Measurements from ENCODE around the gene INSIG1.

Gene INSIG1

DNA sequence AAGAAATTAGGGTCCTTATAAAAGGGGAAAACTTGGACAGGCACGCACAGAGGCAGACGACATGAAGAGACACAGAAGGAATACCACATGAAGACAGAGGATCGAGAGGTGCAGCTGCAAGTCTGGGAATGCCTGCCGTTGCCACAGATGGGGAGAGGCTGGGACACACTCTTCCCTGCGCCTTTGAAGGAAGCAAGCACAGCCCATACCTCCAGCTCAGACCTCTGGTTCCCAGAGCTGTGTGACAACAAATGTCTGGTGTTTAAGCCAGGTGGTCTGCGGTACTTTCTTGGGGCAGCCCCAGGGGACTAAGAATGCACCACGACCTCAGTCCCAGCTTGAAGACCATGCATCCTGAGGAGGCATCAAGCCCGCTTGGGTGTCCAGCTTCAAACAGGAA, 18.3 kb downstream of the INSIG1 start:
- DNase-seq (ENCODE audit: low read depth) = no peak
- TF ChIP-seq, protein P1, sequence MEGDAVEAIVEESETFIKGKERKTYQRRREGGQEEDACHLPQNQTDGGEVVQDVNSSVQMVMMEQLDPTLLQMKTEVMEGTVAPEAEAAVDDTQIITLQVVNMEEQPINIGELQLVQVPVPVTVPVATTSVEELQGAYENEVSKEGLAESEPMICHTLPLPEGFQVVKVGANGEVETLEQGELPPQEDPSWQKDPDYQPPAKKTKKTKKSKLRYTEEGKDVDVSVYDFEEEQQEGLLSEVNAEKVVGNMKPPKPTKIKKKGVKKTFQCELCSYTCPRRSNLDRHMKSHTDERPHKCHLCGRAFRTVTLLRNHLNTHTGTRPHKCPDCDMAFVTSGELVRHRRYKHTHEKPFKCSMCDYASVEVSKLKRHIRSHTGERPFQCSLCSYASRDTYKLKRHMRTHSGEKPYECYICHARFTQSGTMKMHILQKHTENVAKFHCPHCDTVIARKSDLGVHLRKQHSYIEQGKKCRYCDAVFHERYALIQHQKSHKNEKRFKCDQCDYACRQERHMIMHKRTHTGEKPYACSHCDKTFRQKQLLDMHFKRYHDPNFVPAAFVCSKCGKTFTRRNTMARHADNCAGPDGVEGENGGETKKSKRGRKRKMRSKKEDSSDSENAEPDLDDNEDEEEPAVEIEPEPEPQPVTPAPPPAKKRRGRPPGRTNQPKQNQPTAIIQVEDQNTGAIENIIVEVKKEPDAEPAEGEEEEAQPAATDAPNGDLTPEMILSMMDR (IDR thresholded peaks at IDR 0.05; ENCODE audit: control insufficient read depth, extremely low read depth, insufficient read depth) = no peak
- H3K4me3 ChIP-seq (ENCODE audit: low read depth, low read length) = no peak overlapping the region

DNA sequence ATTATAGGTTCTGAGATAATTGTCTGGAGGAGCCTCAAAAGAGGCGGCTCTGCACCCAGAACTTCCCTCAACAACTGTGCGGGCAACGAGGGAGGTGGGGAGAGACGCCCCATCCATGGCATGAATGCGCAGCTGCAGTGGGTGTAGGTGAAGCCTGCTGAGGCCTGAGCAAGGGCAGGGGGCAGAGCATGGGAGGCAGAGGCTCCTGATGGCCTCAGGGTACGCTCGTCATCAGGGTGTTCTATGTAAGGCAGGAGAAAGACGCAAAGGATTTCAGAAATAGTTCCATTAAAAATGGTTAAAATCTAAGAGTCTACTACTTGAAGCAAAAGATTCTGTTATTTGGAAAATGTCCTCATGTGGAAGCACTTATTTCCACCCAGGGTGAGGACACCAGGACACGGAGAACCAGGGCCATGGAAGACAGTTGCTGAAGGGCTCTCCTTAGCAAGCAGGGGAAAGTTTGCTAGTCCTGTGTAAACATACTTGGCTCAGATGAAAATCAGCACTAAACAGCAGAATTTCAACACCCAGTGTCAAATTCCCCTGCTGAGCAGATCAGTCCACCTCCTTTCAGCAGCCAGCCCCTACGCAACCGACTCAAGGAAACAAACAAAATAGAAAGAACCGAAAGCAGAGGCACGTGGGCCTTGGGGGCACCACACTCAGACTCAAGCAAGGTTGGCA, 18.9 kb downstream of the INSIG1 start:
- no peak for DNase-seq (ENCODE audit: low read depth)
- no peak overlapping the region for H3K4me3 ChIP-seq (ENCODE audit: low read depth, low read length)
- TF ChIP-seq, protein P1 (IDR thresholded peaks at IDR 0.05; ENCODE audit: control insufficient read depth, extremely low read depth, insufficient read depth) = no peak

DNA sequence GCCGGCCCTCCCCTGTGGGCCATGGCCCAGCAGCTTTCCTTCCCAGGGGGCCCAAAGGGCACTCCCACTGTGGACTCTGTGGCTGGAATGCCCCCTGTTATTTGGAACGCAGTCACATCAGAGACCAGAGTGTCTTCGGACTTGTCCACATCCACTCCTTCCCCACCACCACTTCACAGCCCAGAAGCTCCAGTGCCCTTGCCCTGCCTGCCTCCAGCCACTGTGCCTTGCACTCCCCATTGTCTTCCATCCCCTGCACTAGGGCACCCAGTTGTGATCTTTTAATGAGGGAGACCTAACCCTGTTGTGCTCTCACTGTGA, 19.4 kb downstream of the INSIG1 start:
- TF ChIP-seq, protein P1 (IDR thresholded peaks at IDR 0.05; ENCODE audit: control insufficient read depth, extremely low read depth, insufficient read depth) = no peak
- H3K4me3 ChIP-seq (ENCODE audit: low read depth, low read length) = no peak overlapping the region
- no peak for DNase-seq (ENCODE audit: low read depth)

DNA sequence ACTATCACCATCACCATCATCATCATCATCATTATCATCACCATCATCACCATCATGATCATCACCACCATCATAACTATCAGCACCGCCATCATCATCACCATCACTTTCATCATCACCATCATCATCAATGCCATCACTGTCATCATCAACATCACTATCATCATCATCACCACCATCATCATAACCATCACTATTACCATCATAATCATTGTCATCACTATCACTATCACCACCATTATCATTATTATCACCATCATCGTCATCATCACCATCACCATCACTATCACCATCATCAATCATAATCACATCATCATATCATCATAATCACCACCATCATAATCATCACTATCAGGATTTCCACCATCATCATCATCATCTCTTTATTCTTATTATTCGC, 20.6 kb downstream of the INSIG1 start:
- TF ChIP-seq, protein P1 (IDR thresholded peaks at IDR 0.05; ENCODE audit: control insufficient read depth, extremely low read depth, insufficient read depth) = no peak
- DNase-seq (ENCODE audit: low read depth) = no peak
- no peak overlapping the region for H3K4me3 ChIP-seq (ENCODE audit: low read depth, low read length)

DNA sequence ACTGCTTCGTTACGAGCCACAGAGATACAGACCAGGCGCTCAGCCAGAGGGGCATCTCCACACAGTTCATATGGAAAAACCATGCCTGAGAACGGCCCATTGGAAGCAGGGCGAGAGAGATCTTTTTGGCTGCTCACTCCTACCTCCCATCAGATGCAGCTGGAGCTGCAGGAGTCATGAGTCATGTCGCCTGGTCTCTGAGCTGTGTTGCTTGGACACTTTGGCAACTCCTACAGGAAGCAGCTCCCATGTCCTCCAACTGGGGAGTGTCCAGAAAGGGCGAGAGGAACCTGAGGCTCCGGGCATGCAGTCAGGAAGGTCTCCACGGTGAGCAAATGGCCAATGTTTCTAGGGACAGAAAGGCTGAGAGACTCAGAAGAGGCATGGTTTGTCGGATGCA, 24.9 kb downstream of the INSIG1 start:
- H3K4me3 ChIP-seq (ENCODE audit: low read depth, low read length) = no peak overlapping the region
- DNase-seq (ENCODE audit: low read depth) = no peak
- TF ChIP-seq, protein P1 (IDR thresholded peaks at IDR 0.05; ENCODE audit: control insufficient read depth, extremely low read depth, insufficient read depth) = no peak

DNA sequence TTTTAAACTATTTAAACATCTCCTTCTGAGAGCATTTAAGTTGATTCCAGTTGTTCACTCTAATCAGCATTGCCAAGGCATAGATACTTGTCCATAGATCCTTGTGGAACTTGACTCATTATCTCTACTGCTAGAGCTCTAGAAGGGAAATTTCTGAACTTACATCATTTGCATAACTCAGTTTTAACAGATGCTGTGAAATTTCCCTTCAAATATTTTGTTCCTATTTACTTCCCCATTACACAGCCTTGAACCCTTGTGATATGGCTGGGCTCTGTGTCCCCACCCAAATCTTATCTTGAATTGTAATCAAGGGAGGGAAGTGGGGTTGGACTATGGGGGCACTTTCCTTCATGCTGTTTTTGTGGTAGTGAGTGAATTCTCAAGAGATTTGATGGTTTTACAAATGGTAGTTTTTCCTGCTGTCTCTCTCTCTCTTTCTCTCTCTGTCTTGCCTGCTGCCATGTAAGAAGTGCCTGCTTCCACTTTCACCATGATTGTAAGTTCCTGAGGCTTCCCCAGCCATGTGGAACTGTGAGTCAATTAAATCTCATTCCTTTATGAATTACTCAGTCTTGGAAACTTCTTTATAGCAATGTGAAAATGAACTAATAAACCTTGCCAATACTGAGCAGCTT, 25.4 kb downstream of the INSIG1 start:
- TF ChIP-seq, protein P1 (IDR thresholded peaks at IDR 0.05; ENCODE audit: control insufficient read depth, extremely low read depth, insufficient read depth) = no peak

More for the DNA sequence above, 25.4 kb downstream of the INSIG1 start:
- DNase-seq (ENCODE audit: low read depth) = no peak
- no peak overlapping the region for H3K4me3 ChIP-seq (ENCODE audit: low read depth, low read length)
